OCI-LY7 (cell line): ENCODE results near the gene CMTM8.

Source experiments
- CTCF ChIP-seq: fragments of 200-600 bp; sonication (generic); conservative IDR thresholded peaks from 2 replicates; pipeline ENCODE4 v1.5.1; 2014; ENCODE audit warnings: mild to moderate bottlenecking, antibody characterized with exemption, low read length, moderate library complexity, mixed read lengths
- EZH2phosphoT487 ChIP-seq: fragments of 200-600 bp; sonication (generic); IDR thresholded peaks from 2 replicates; pipeline ENCODE4 v1.6.1; 2018; ENCODE audit warnings: low read depth, borderline replicate concordance, mild to moderate bottlenecking, mixed run types, antibody characterized with exemption, low read length, moderate library complexity, mixed read lengths

- TF ChIP-seq CTCF, result no peak
- no peak for TF ChIP-seq EZH2phosphoT487
Measured at GRCh38 chr3:32301426-32301825, 62.9 kb downstream of the CMTM8 start.
